Erythroblast (primary cell): ENCODE results near the gene NXPE1.

Experiments used
- GATA1 ChIP-seq: IDR thresholded peaks from 2 replicates; pipeline ENCODE4 v1.6.1; 2011; ENCODE audit warnings: low read depth, mild to moderate bottlenecking, control low read depth, low read length, moderate library complexity
- POLR2A ChIP-seq: IDR thresholded peaks from 2 replicates; pipeline ENCODE4 v1.6.1; 2011; ENCODE audit warnings: mild to moderate bottlenecking, low read length

DNA sequence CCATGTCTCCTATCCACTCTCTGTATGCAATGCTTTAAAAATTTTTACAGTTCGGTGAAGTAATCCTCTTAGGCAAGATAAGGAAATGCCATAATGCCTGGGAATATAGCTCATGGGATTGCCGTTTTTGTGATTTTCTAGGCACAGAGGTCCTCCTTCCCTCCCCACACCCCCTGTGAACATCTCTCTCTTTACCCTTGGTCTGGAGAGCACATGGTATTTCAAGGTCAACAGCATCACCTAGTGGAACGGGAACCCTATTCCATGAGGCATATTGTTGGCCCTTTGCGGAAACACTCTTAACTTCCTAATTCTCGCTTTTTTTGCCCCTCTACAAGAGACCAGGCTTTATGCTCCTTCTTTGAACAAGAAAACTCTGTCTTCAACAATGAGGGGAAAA lies 27.1 kb upstream of the NXPE1 start:
- TF ChIP-seq POLR2A (no peak), GATA1 (no peak)
